HuH-7 (cell line): ENCODE data around the gene RASSF8.

Experiments
- DNase-seq: peaks from one replicate; pipeline ENCODE4 v3.0.0; 2011; ENCODE audit warnings: low spot score

The RASSF8 gene

GRCh38 chr12:25992026-25992782 is 33.7 kb downstream of the RASSF8 start:
- no peak for DNase-seq

- DNase-seq = no peak
These were observed 35.6 kb downstream of the RASSF8 start for GRCh38 chr12:25993901-25994651.

GRCh38 chr12:25994901-25995625 is 36.6 kb downstream of the RASSF8 start:
- no peak for DNase-seq

GRCh38 chr12:25995906-25996305 is 37.4 kb downstream of the RASSF8 start:
- no peak for DNase-seq

GRCh38 chr12:25996677-25997076 is 38.2 kb downstream of the RASSF8 start:
- no peak for DNase-seq

- DNase-seq = no peak
These were observed 38.9 kb downstream of the RASSF8 start for GRCh38 chr12:25997201-25997963.

GRCh38 chr12:26000898-26001297 is 42.4 kb downstream of the RASSF8 start:
- DNase-seq = no peak

- DNase-seq = no peak
These were observed 43.0 kb downstream of the RASSF8 start for GRCh38 chr12:26001530-26001929.

- DNase-seq = no peak
These were observed 44.6 kb downstream of the RASSF8 start for GRCh38 chr12:26003065-26003464.

GRCh38 chr12:26007566-26007965 is 49.1 kb downstream of the RASSF8 start:
- DNase-seq = no peak

GRCh38 chr12:26009593-26009992 is 51.1 kb downstream of the RASSF8 start:
- no peak for DNase-seq

- no peak for DNase-seq
These were observed 51.9 kb downstream of the RASSF8 start for GRCh38 chr12:26010293-26010821.

- no peak for DNase-seq
These were observed 52.6 kb downstream of the RASSF8 start for GRCh38 chr12:26011099-26011498.

GRCh38 chr12:26014085-26014484 is 55.6 kb downstream of the RASSF8 start:
- DNase-seq = no peak

- DNase-seq = no peak
These were observed 58.0 kb downstream of the RASSF8 start for GRCh38 chr12:26016516-26016915.

- DNase-seq = peak; percentile 47
These were observed 59.2 kb downstream of the RASSF8 start for GRCh38 chr12:26017484-26018211.

- no peak for DNase-seq
These were observed 60.4 kb downstream of the RASSF8 start for GRCh38 chr12:26018926-26019325.

- DNase-seq = no peak
These were observed 63.1 kb downstream of the RASSF8 start for GRCh38 chr12:26021534-26021933.

GRCh38 chr12:26022043-26022442 is 63.6 kb downstream of the RASSF8 start:
- DNase-seq = no peak

- no peak for DNase-seq
These were observed 68.2 kb downstream of the RASSF8 start for GRCh38 chr12:26026713-26027112.

- no peak for DNase-seq
These were observed 68.9 kb downstream of the RASSF8 start for GRCh38 chr12:26027401-26027800.
